HG02763 (cell line): ENCODE results near the gene ADH4.
"Not testable (repeated sequence)": the region's sequence is repeated elsewhere in the genome, so short reads cannot be mapped to it uniquely, and the experiment has no call there.

ENCODE experiments used
- ATAC-seq: cut with Tn5 transposase; IDR thresholded peaks from one replicate; pipeline ENCODE4 v1.9.1; 2021; ENCODE audit warnings: mild to moderate bottlenecking, moderate library complexity; ENCODE audit not compliant: unreplicated experiment

The ADH4 gene

GRCh38 chr4:99135541-99136162, 8.4 kb downstream of the ADH4 start:
- no peak for ATAC-seq

- no peak for ATAC-seq
These were observed 9.5 kb downstream of the ADH4 start for GRCh38 chr4:99134586-99134985.

GRCh38 chr4:99131378-99131777, 12.7 kb downstream of the ADH4 start:
- ATAC-seq, result no peak

GRCh38 chr4:99126376-99126775, 17.7 kb downstream of the ADH4 start:
- no peak for ATAC-seq

- no peak for ATAC-seq
These were observed 23.1 kb downstream of the ADH4 start for GRCh38 chr4:99121008-99121407.

- no peak for ATAC-seq
These were observed 23.6 kb downstream of the ADH4 start for GRCh38 chr4:99120501-99120900.

- ATAC-seq, result no peak
These were observed 26.0 kb downstream of the ADH4 start for GRCh38 chr4:99117876-99118693.

GRCh38 chr4:99117122-99117841, 26.8 kb downstream of the ADH4 start:
- ATAC-seq, result not testable (repeated sequence)

GRCh38 chr4:99109286-99109685, 34.8 kb downstream of the ADH4 start:
- not testable (repeated sequence) for ATAC-seq

- ATAC-seq, result no peak
These were observed 39.9 kb downstream of the ADH4 start for GRCh38 chr4:99104153-99104552.

GRCh38 chr4:99103166-99103565, 40.9 kb downstream of the ADH4 start:
- ATAC-seq, result no peak

- ATAC-seq, result no peak
These were observed 41.5 kb downstream of the ADH4 start for GRCh38 chr4:99102634-99103033.

- no peak for ATAC-seq
These were observed 43.2 kb downstream of the ADH4 start for GRCh38 chr4:99100876-99101275.

GRCh38 chr4:99099814-99100213, 44.3 kb downstream of the ADH4 start:
- not testable (repeated sequence) for ATAC-seq

- ATAC-seq, result no peak
These were observed 44.8 kb downstream of the ADH4 start for GRCh38 chr4:99099311-99099710.

GRCh38 chr4:99091841-99092240, 52.3 kb downstream of the ADH4 start:
- not testable (repeated sequence) for ATAC-seq

GRCh38 chr4:99091216-99091575, 52.9 kb downstream of the ADH4 start:
- no peak for ATAC-seq

- ATAC-seq, result no peak
These were observed 53.4 kb downstream of the ADH4 start for GRCh38 chr4:99090481-99091215.

GRCh38 chr4:99088481-99089365, 55.4 kb downstream of the ADH4 start, which contains the start of gene ADH5:
Gene ADH5 (minus strand): TSS chr4:99088788. CDS start chr4:99088700, 88 bp downstream.
- peak; percentile 96 for ATAC-seq

- peak; percentile 14 for ATAC-seq
These were observed 56.1 kb downstream of the ADH4 start for GRCh38 chr4:99088023-99088449.
